DMS114 treated with DMSO at 0.1 percent for 48 hours (cell line): ENCODE data around the gene KRTAP5-5.
"Not testable (repeated sequence)": the region's sequence is repeated elsewhere in the genome, so short reads cannot be mapped to it uniquely, and the experiment has no call there.

ENCODE experiments used
- DNase-seq: peaks from one replicate; lab custom pipeline; 2025; ENCODE audit not compliant: unreplicated experiment; lab: John Stamatoyannopoulos, UW

Gene KRTAP5-5

GRCh38 chr11:1655168-1656060 is 25.8 kb downstream of the KRTAP5-5 start:
- no peak for DNase-seq

DNA sequence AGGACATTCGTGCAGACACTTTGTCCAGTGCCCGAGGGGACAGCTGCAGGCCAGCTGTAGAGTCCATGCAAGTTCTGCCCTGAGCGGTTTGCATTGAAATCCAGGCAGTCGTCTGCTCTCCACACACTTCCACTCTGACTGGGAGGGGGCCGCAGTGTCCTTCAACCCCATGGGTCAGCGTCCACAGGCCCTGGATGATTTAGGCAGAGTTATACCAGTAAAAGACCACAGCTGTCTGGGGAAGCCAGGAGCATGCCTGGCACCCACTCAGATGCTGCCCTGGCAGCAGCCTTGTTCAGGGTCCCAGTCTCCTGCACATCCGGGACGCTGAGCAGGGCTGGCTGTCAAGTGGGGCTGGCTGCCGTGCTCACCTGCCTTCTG is 26.5 kb downstream of the KRTAP5-5 start:
- DNase-seq: no peak

- DNase-seq: no peak
Measured at GRCh38 chr11:1656670-1657069, 27.1 kb downstream of the KRTAP5-5 start.

DNA sequence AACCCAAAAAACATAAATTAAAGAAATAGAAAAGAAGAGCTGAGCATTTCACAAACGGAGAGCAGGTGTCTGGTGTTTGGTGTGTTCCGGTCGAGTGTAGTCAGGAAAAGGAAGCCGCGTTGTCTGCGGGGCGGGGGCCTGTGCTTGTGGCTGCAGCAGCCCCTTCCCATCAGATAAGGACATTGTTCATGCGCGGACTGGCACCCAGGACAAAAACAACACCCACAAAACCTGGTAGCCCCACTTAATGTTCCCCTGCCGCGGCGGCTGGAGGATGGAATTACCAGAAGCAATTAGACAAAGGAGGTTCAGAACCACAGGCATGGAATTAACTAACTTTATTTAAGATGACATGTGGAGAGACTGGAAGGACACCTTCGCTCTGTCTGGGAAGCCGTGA is 29.9 kb downstream of the KRTAP5-5 start:
- no peak for DNase-seq

DNA sequence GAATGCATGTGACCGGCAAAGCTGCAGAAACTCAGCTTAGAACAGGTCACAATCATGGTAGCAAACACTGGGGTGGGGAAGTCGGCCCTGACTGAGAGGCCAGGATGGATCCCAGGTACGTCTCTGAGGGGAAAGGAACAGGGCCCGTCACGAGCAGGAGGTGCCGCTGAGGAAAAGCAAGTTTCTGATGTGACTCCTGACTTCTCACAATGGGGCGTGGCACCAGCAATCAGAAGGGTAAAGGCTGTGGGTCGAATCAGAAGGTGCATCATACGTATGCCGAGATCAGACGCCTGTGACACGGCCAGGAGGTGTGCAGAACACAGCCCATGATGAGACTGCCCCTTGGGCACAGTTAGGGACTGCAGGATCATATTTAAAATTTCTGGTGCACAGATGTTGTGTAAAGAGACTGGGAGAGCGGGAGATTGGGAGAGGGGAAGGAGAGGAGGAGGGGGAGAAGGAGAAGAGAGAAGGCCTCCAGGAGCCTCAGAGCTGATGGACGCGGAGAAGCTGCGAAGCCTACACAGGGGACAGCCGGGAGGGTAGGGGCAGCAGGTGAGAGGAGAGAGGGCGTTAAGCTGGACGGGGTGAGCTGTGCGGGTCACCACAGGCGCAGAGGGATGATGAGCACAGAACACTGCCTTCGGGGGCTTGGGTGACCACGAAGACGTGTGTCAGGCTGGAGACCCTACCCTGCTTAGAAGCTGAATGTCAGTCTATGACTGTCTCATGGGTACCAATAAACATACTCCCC is 30.7 kb downstream of the KRTAP5-5 start:
- DNase-seq: no peak

GRCh38 chr11:1661454-1662269 is 32.1 kb downstream of the KRTAP5-5 start:
- DNase-seq: not testable (repeated sequence)

GRCh38 chr11:1662699-1663283 is 33.2 kb downstream of the KRTAP5-5 start:
- DNase-seq: not testable (repeated sequence)

- DNase-seq: no peak
Measured at GRCh38 chr11:1665313-1665712, 35.7 kb downstream of the KRTAP5-5 start.

- DNase-seq: no peak
Measured at GRCh38 chr11:1667121-1667850, 37.7 kb downstream of the KRTAP5-5 start.

DNA sequence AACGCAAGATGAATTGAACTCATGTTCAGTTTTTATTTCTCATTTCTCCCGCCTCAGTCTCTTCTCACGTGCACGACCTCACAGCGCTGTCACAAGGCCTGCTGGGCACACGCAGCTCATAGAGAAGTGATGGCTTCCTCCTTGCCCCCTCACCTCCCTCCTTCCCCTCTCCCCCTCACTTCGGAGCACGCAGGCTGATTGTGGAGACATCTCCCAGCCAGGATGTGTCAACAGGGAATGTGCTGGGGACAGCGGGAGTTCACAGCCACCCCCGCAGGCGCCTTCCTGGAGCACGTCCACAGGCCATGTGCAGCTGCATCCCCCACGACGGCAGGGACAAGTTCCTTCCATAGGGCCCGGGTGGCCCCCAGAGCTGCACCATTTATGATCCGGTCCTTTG is 38.3 kb downstream of the KRTAP5-5 start:
- no peak for DNase-seq

GRCh38 chr11:1668911-1669473 is 39.4 kb downstream of the KRTAP5-5 start:
- DNase-seq: no peak

GRCh38 chr11:1669546-1670218 is 40.1 kb downstream of the KRTAP5-5 start:
- no peak for DNase-seq

- DNase-seq: not testable (repeated sequence)
Measured at GRCh38 chr11:1670457-1670856, 40.9 kb downstream of the KRTAP5-5 start.

DNA sequence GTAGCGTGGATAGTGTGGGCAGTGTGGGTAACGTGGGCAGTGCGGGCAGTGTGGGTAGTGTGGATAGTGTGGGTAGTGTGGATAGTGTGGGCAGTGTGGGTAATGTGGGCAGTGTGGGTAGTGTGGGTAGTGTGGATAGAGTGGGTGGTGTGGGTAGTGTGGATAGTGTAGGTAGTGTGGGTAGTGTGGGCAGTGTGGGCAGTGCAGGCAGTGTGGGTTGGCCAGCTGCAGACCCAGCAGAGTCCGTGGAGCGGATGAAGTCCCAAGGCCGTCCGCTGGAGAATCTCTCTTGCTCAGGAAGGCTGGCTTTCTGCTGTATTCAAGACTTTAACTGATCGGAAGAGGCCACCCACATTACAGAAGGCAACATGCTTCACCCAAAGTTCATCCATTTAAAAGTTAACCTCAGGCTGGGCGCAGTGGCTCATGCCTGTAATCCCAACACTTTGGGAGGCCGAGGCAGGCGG is 41.4 kb downstream of the KRTAP5-5 start:
- DNase-seq: no peak

GRCh38 chr11:1671658-1672057 is 42.1 kb downstream of the KRTAP5-5 start:
- DNase-seq: no peak

- no peak for DNase-seq
Measured at GRCh38 chr11:1672613-1673350, 43.2 kb downstream of the KRTAP5-5 start.

DNA sequence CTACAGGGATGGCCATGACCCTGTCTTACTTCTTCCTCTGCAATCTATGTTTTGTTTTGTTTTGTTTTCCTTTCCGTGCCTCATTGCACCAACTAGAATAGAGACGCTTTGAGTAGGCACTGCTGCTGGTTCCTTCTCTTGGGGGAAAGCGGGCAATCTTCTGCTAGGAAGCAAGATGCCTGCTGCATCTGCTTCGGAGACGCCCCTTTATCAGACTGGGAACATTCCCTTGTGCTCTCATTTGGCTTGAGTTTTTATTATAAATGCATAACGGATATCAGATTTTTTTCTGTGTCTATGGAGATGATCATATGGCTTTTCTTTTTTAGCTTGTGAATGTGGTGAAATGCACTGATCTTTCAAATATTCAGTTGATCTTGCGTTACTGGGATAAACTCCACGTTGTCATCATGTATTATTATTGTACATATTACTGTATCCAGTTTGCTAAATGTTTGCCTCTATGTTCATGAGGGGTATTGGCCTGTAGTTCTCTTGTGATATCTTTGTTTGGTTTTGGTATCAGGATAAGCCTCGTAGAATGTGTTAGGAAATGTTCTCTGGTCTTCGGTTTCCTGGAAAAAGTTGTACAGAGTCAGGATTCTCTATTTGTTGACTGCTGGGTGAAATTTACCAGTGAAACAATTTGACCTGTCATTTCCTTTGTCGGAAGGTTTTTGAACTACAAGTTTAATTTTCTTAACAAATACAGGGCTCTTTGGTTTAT is 44.0 kb downstream of the KRTAP5-5 start:
- DNase-seq: no peak
